ENCODE measurements around the gene SFSWAP.
"Not testable (repeated sequence)": the region's sequence is repeated elsewhere in the genome, so short reads cannot be mapped to it uniquely, and the experiment has no call there.

SFSWAP gene

GRCh38 chr12:131771965-131772364 lies 61.1 kb downstream of the SFSWAP start:
- Histone ChIP-seq H3K4me1 (ENCODE audit: control insufficient read depth in 2 of 2, insufficient read depth in 2 of 2, low read length in 2 of 2) (no peaks in the 10 kb centered on the region), H3K36me3 (ENCODE audit: control insufficient read depth in 2 of 2, insufficient read depth in 2 of 2, low read length in 2 of 2) (peaks cover 49 to 61% of the 10 kb centered on the region in 2 donors), H3K27me3 (ENCODE audit: control insufficient read depth in 2 of 2, insufficient read depth in 2 of 2, low read length in 2 of 2) (no peaks in the 10 kb centered on the region), H3K27ac (ENCODE audit: low read depth in 2 of 2, low read length in 2 of 2) (no peak overlapping the region), H3K9me3 (ENCODE audit: control insufficient read depth in 2 of 2, low read length in 2 of 2) (no peaks in the 10 kb centered on the region), H3K4me3 (ENCODE audit: low read length in 2 of 2) (no peak overlapping the region), H3K9ac (ENCODE audit: low read depth in 1 of 2, low read length in 2 of 2) (no peak overlapping the region)

- no peak overlapping the region for H3K27ac ChIP-seq (ENCODE audit: low read depth in 2 of 2, low read length in 2 of 2)
- H3K27me3 ChIP-seq (ENCODE audit: control insufficient read depth in 2 of 2, insufficient read depth in 2 of 2, low read length in 2 of 2): no peaks in the 10 kb centered on the region
- no peak overlapping the region for H3K4me3 ChIP-seq (ENCODE audit: low read length in 2 of 2)
- H3K9ac ChIP-seq (ENCODE audit: low read depth in 1 of 2, low read length in 2 of 2): no peak overlapping the region
- no peaks in the 10 kb centered on the region for H3K9me3 ChIP-seq (ENCODE audit: control insufficient read depth in 2 of 2, low read length in 2 of 2)
- peaks cover 45 to 52% of the 10 kb centered on the region in 2 donors for H3K36me3 ChIP-seq (ENCODE audit: control insufficient read depth in 2 of 2, insufficient read depth in 2 of 2, low read length in 2 of 2)
- no peaks in the 10 kb centered on the region for H3K4me1 ChIP-seq (ENCODE audit: control insufficient read depth in 2 of 2, insufficient read depth in 2 of 2, low read length in 2 of 2)
These were observed 62.8 kb downstream of the SFSWAP start for GRCh38 chr12:131773582-131774221.

GRCh38 chr12:131774576-131775391 lies 63.9 kb downstream of the SFSWAP start:
- Histone ChIP-seq H3K4me3 (ENCODE audit: low read length in 2 of 2) (no peak overlapping the region), H3K4me1 (ENCODE audit: control insufficient read depth in 2 of 2, insufficient read depth in 2 of 2, low read length in 2 of 2) (no peaks in the 10 kb centered on the region), H3K9ac (ENCODE audit: low read depth in 1 of 2, low read length in 2 of 2) (no peak overlapping the region), H3K27ac (ENCODE audit: low read depth in 2 of 2, low read length in 2 of 2) (no peak overlapping the region), H3K36me3 (ENCODE audit: control insufficient read depth in 2 of 2, insufficient read depth in 2 of 2, low read length in 2 of 2) (peaks cover 48 to 56% of the 10 kb centered on the region in 2 donors), H3K9me3 (ENCODE audit: control insufficient read depth in 2 of 2, low read length in 2 of 2) (no peaks in the 10 kb centered on the region), H3K27me3 (ENCODE audit: control insufficient read depth in 2 of 2, insufficient read depth in 2 of 2, low read length in 2 of 2) (no peaks in the 10 kb centered on the region)

- H3K36me3 ChIP-seq (ENCODE audit: control insufficient read depth in 2 of 2, insufficient read depth in 2 of 2, low read length in 2 of 2): peaks cover 51 to 56% of the 10 kb centered on the region in 2 donors
- no peaks in the 10 kb centered on the region for H3K9me3 ChIP-seq (ENCODE audit: control insufficient read depth in 2 of 2, low read length in 2 of 2)
- H3K27ac ChIP-seq (ENCODE audit: low read depth in 2 of 2, low read length in 2 of 2): no peak overlapping the region
- no peak overlapping the region for H3K9ac ChIP-seq (ENCODE audit: low read depth in 1 of 2, low read length in 2 of 2)
- no peak overlapping the region for H3K4me3 ChIP-seq (ENCODE audit: low read length in 2 of 2)
- no peaks in the 10 kb centered on the region for H3K4me1 ChIP-seq (ENCODE audit: control insufficient read depth in 2 of 2, insufficient read depth in 2 of 2, low read length in 2 of 2)
- no peaks in the 10 kb centered on the region for H3K27me3 ChIP-seq (ENCODE audit: control insufficient read depth in 2 of 2, insufficient read depth in 2 of 2, low read length in 2 of 2)
These were observed 64.7 kb downstream of the SFSWAP start for GRCh38 chr12:131775392-131776236.

- Histone ChIP-seq H3K36me3 (ENCODE audit: control insufficient read depth in 2 of 2, insufficient read depth in 2 of 2, low read length in 2 of 2) (peaks cover 49 to 50% of the 10 kb centered on the region in 2 donors), H3K4me3 (ENCODE audit: low read length in 2 of 2) (no peak overlapping the region), H3K27me3 (ENCODE audit: control insufficient read depth in 2 of 2, insufficient read depth in 2 of 2, low read length in 2 of 2) (no peaks in the 10 kb centered on the region), H3K27ac (ENCODE audit: low read depth in 2 of 2, low read length in 2 of 2) (no peak overlapping the region), H3K9ac (ENCODE audit: low read depth in 1 of 2, low read length in 2 of 2) (no peak overlapping the region), H3K4me1 (ENCODE audit: control insufficient read depth in 2 of 2, insufficient read depth in 2 of 2, low read length in 2 of 2) (no peaks in the 10 kb centered on the region), H3K9me3 (ENCODE audit: control insufficient read depth in 2 of 2, low read length in 2 of 2) (no peaks in the 10 kb centered on the region)
These were observed 65.5 kb downstream of the SFSWAP start for GRCh38 chr12:131776237-131776889.

GRCh38 chr12:131777269-131777668 lies 66.4 kb downstream of the SFSWAP start:
- not testable (repeated sequence) for H3K4me1 ChIP-seq (ENCODE audit: control insufficient read depth in 2 of 2, insufficient read depth in 2 of 2, low read length in 2 of 2); H3K9me3 ChIP-seq (ENCODE audit: control insufficient read depth in 2 of 2, low read length in 2 of 2); H3K4me3 ChIP-seq (ENCODE audit: low read length in 2 of 2); H3K27me3 ChIP-seq (ENCODE audit: control insufficient read depth in 2 of 2, insufficient read depth in 2 of 2, low read length in 2 of 2); H3K27ac ChIP-seq (ENCODE audit: low read depth in 2 of 2, low read length in 2 of 2); H3K9ac ChIP-seq (ENCODE audit: low read depth in 1 of 2, low read length in 2 of 2)
- H3K36me3 ChIP-seq (ENCODE audit: control insufficient read depth in 2 of 2, insufficient read depth in 2 of 2, low read length in 2 of 2): peaks cover 48 to 54% of the 10 kb centered on the region in 2 donors

GRCh38 chr12:131779027-131779426 lies 68.1 kb downstream of the SFSWAP start:
- Histone ChIP-seq H3K4me1 (ENCODE audit: control insufficient read depth in 2 of 2, insufficient read depth in 2 of 2, low read length in 2 of 2) (no peaks in the 10 kb centered on the region), H3K9ac (ENCODE audit: low read depth in 1 of 2, low read length in 2 of 2) (no peak overlapping the region), H3K9me3 (ENCODE audit: control insufficient read depth in 2 of 2, low read length in 2 of 2) (no peaks in the 10 kb centered on the region), H3K4me3 (ENCODE audit: low read length in 2 of 2) (no peak overlapping the region), H3K27ac (ENCODE audit: low read depth in 2 of 2, low read length in 2 of 2) (no peak overlapping the region), H3K27me3 (ENCODE audit: control insufficient read depth in 2 of 2, insufficient read depth in 2 of 2, low read length in 2 of 2) (no peaks in the 10 kb centered on the region), H3K36me3 (ENCODE audit: control insufficient read depth in 2 of 2, insufficient read depth in 2 of 2, low read length in 2 of 2) (peaks cover 41 to 45% of the 10 kb centered on the region in 2 donors)

GRCh38 chr12:131782061-131782460 lies 71.2 kb downstream of the SFSWAP start:
- Histone ChIP-seq H3K27ac (ENCODE audit: low read depth in 2 of 2, low read length in 2 of 2) (no peak overlapping the region), H3K4me3 (ENCODE audit: low read length in 2 of 2) (no peak overlapping the region), H3K27me3 (ENCODE audit: control insufficient read depth in 2 of 2, insufficient read depth in 2 of 2, low read length in 2 of 2) (no peaks in the 10 kb centered on the region), H3K4me1 (ENCODE audit: control insufficient read depth in 2 of 2, insufficient read depth in 2 of 2, low read length in 2 of 2) (no peaks in the 10 kb centered on the region), H3K9me3 (ENCODE audit: control insufficient read depth in 2 of 2, low read length in 2 of 2) (no peaks in the 10 kb centered on the region), H3K9ac (ENCODE audit: low read depth in 1 of 2, low read length in 2 of 2) (no peak overlapping the region), H3K36me3 (ENCODE audit: control insufficient read depth in 2 of 2, insufficient read depth in 2 of 2, low read length in 2 of 2) (peaks cover 51 to 54% of the 10 kb centered on the region in 2 donors)

GRCh38 chr12:131783915-131784541 lies 73.1 kb downstream of the SFSWAP start:
- H3K27me3 ChIP-seq (ENCODE audit: control insufficient read depth in 2 of 2, insufficient read depth in 2 of 2, low read length in 2 of 2): no peaks in the 10 kb centered on the region
- no peak overlapping the region for H3K27ac ChIP-seq (ENCODE audit: low read depth in 2 of 2, low read length in 2 of 2)

More at GRCh38 chr12:131783915-131784541, 73.1 kb downstream of the SFSWAP start:
- H3K4me1 ChIP-seq (ENCODE audit: control insufficient read depth in 2 of 2, insufficient read depth in 2 of 2, low read length in 2 of 2): no peaks in the 10 kb centered on the region
- H3K4me3 ChIP-seq (ENCODE audit: low read length in 2 of 2): no peak overlapping the region
- H3K9ac ChIP-seq (ENCODE audit: low read depth in 1 of 2, low read length in 2 of 2): no peak overlapping the region
- peaks cover 51 to 52% of the 10 kb centered on the region in 2 donors for H3K36me3 ChIP-seq (ENCODE audit: control insufficient read depth in 2 of 2, insufficient read depth in 2 of 2, low read length in 2 of 2)
- H3K9me3 ChIP-seq (ENCODE audit: control insufficient read depth in 2 of 2, low read length in 2 of 2): no peaks in the 10 kb centered on the region

Measured in mucosa of rectum (tissue), 2 donors.